H1 (cell line): Measurements from ENCODE around the gene GRIP2. TPM values are rescaled to one million over a fixed set of nuclear protein-coding genes. Genes with fewer than 3 reads are reported as not detected.

ENCODE experiments used
- CTCF ChIA-PET: fragments of 300-600 bp; sonication (Branson Sonifier 250); formaldehyde crosslinking; loops from one replicate; lab custom pipeline; 2021; ENCODE audit not compliant: partially characterized antibody; lab: Charles Lee
- POLR2A ChIA-PET: fragments of 300-600 bp; sonication (Branson Sonifier 250); formaldehyde crosslinking; loops from one replicate; lab custom pipeline; 2021; ENCODE audit warnings: inconsistent platforms; ENCODE audit not compliant: partially characterized antibody; lab: Charles Lee
- DNase-seq, 2 experiments: peaks; one replicate each; pipeline versions ENCODE4 v3.0.0 to v3.0.0-alpha.2; 2010 to 2022; ENCODE audit warnings: low spot score in 2 of 2, low read depth in 1 of 2, mixed read lengths in 1 of 2
- FAIRE-seq: peaks from 2 replicates; lab custom pipeline; 2011; peaks lifted over from hg19 to GRCh38; lab: Jason Lieb, UNC
- H2AFZ ChIP-seq: 2 replicates; pipeline ENCODE4 v1.8.1; 2012; ENCODE audit warnings: low read length, inconsistent platforms
- H2AK5ac ChIP-seq: 2 replicates; pipeline ENCODE4 v1.6.1; 2013; ENCODE audit warnings: low read depth, low read length
- H2BK120ac ChIP-seq: replicated peaks from 2 replicates; pipeline ENCODE3; 2013; ENCODE audit warnings: low read depth, low read length, inconsistent platforms
- H2BK12ac ChIP-seq: 2 replicates; pipeline ENCODE4 v1.6.1; 2013; ENCODE audit warnings: low read depth, low read length
- H2BK15ac ChIP-seq: 2 replicates; pipeline ENCODE4 v1.6.1; 2013; ENCODE audit warnings: low read length
- H2BK20ac ChIP-seq: 2 replicates; pipeline ENCODE4 v1.6.1; 2013; ENCODE audit warnings: low read length
- H2BK5ac ChIP-seq: 2 replicates; pipeline ENCODE4 v1.6.1; 2013; ENCODE audit warnings: low read depth, low read length
- H3K14ac ChIP-seq: 2 replicates; pipeline ENCODE4 v1.6.1; 2013; ENCODE audit warnings: inconsistent platforms; ENCODE audit not compliant: insufficient read length
- H3K18ac ChIP-seq: 2 replicates; pipeline ENCODE4 v1.6.1; 2013; ENCODE audit warnings: low read length; ENCODE audit errors: extremely low read depth
- H3K23ac ChIP-seq: 2 replicates; pipeline ENCODE4 v1.6.1; 2013; ENCODE audit warnings: inconsistent platforms; ENCODE audit not compliant: insufficient read length
- H3K23me2 ChIP-seq: 2 replicates; pipeline ENCODE4 v1.6.1; 2013; ENCODE audit warnings: low read depth, low read length
- H3K27ac ChIP-seq: 2 replicates; pipeline ENCODE4 v1.6.1; 2011; ENCODE audit warnings: low read depth, low read length, inconsistent platforms
- H3K27me3 ChIP-seq, 4 experiments: replicated peaks in 1 of 4; 1 replicate in 1 of 4; 2 replicates in 3 of 4; pipeline versions ENCODE4 v1.6.1 to v1.8.1; 2011 to 2013; ENCODE audit warnings: low read length in 3 of 4, mild to moderate bottlenecking in 3 of 4, inconsistent platforms in 2 of 4, mixed read lengths in 2 of 4, moderate library complexity in 1 of 4; ENCODE audit not compliant: control insufficient read depth in 3 of 4, insufficient read depth in 3 of 4; ENCODE audit errors: extremely low read depth in 1 of 4
- H3K36me3 ChIP-seq, 4 experiments: 2 replicates each; pipeline versions ENCODE4 v1.6.1 to v1.8.1; 2011 to 2013; ENCODE audit warnings: mild to moderate bottlenecking in 4 of 4, low read length in 3 of 4, moderate library complexity in 2 of 4, control low read depth in 1 of 4, inconsistent platforms in 1 of 4; ENCODE audit not compliant: insufficient read depth in 4 of 4, control insufficient read depth in 2 of 4
- H3K4ac ChIP-seq: replicated peaks from 2 replicates; pipeline ENCODE3; 2013; ENCODE audit warnings: low read length, low read depth, mixed read lengths, inconsistent platforms; ENCODE audit not compliant: insufficient read length
- H3K4me1 ChIP-seq, 4 experiments: replicated peaks in 1 of 4; 1 replicate in 1 of 4; 2 replicates in 3 of 4; pipeline versions ENCODE4 v1.6.1 to v1.8.1; 2011 to 2013; ENCODE audit warnings: low read length in 3 of 4, inconsistent platforms in 2 of 4, mixed read lengths in 1 of 4; ENCODE audit not compliant: insufficient read depth in 4 of 4, control insufficient read depth in 3 of 4
- H3K4me2 ChIP-seq, 2 experiments: 2 replicates each; pipeline versions ENCODE4 v1.6.1 to v1.8.1; 2011 to 2013; ENCODE audit warnings: low read depth in 2 of 2, low read length in 2 of 2, control low read depth in 1 of 2, inconsistent platforms in 1 of 2, mild to moderate bottlenecking in 1 of 2; ENCODE audit not compliant: insufficient read depth in 1 of 2
- H3K4me3 ChIP-seq, 4 experiments: fragments of 200-600, 300-600 bp in 1 of 4; sonication (generic), shearing (Covaris generic), sonication (Bioruptor Twin) in 1 of 4; 2 replicates each; pipeline versions ENCODE4 v1.5.1 to v1.8.1; 2011 to 2016; ENCODE audit warnings: low read length in 4 of 4, low read depth in 3 of 4, control low read depth in 2 of 4, inconsistent platforms in 2 of 4, mild to moderate bottlenecking in 2 of 4, mixed read lengths in 1 of 4, moderate library complexity in 1 of 4; ENCODE audit not compliant: insufficient read depth in 2 of 4; ENCODE audit errors: extremely low read depth in 1 of 4
- H3K56ac ChIP-seq: replicated peaks from 2 replicates; pipeline ENCODE3; 2013; ENCODE audit warnings: low read depth, mild to moderate bottlenecking, mixed read lengths, low read length, inconsistent platforms; ENCODE audit not compliant: insufficient read length
- H3K79me1 ChIP-seq: 2 replicates; pipeline ENCODE4 v1.6.1; 2013; ENCODE audit warnings: low read depth, low read length, control low read depth
- H3K79me2 ChIP-seq, 2 experiments: 2 replicates each; pipeline versions ENCODE4 v1.6.1 to v1.8.1; 2012 to 2013; ENCODE audit warnings: low read length in 2 of 2, mild to moderate bottlenecking in 2 of 2, inconsistent platforms in 1 of 2; ENCODE audit not compliant: insufficient read depth in 2 of 2, control insufficient read depth in 1 of 2
- H3K9ac ChIP-seq, 4 experiments: replicated peaks in 1 of 4; 1 replicate in 1 of 4; 2 replicates in 3 of 4; pipeline versions ENCODE4 v1.6.1 to v1.8.1; 2011 to 2013; ENCODE audit warnings: low read depth in 3 of 4, low read length in 3 of 4, control low read depth in 2 of 4, mild to moderate bottlenecking in 2 of 4, moderate library complexity in 2 of 4, inconsistent platforms in 1 of 4; ENCODE audit errors: extremely low read depth in 1 of 4
- H3K9me3 ChIP-seq, 2 experiments: 2 replicates each; pipeline versions ENCODE4 v1.6.1 to v1.8.1; 2012 to 2013; ENCODE audit warnings: mild to moderate bottlenecking in 2 of 2, moderate library complexity in 2 of 2, control low read depth in 1 of 2, inconsistent platforms in 1 of 2, low read depth in 1 of 2, low read length in 1 of 2, mixed read lengths in 1 of 2; ENCODE audit not compliant: insufficient read depth in 2 of 2
- H4K20me1 ChIP-seq, 2 experiments: replicated peaks in 1 of 2; 2 replicates each; pipeline versions ENCODE3 to v1.8.1; 2011 to 2013; ENCODE audit warnings: inconsistent platforms in 2 of 2, low read length in 2 of 2, mild to moderate bottlenecking in 1 of 2; ENCODE audit not compliant: insufficient read depth in 2 of 2, control insufficient read depth in 1 of 2
- H4K5ac ChIP-seq: 2 replicates; pipeline ENCODE4 v1.6.1; 2013; ENCODE audit warnings: low read length, low read depth, mixed read lengths, inconsistent platforms; ENCODE audit not compliant: insufficient read length
- H4K8ac ChIP-seq: 2 replicates; pipeline ENCODE4 v1.8.0; 2013; ENCODE audit warnings: mild to moderate bottlenecking, moderate library complexity, low read length, inconsistent platforms; ENCODE audit not compliant: insufficient read depth; ENCODE audit errors: extremely low read depth
- H4K91ac ChIP-seq: replicated peaks from 2 replicates; pipeline ENCODE3; 2013; ENCODE audit warnings: low read length, mixed read lengths, inconsistent platforms; ENCODE audit not compliant: insufficient read length
- ASH2L ChIP-seq: fragments of 200-600, 300-600 bp; sonication (generic); IDR thresholded peaks from one replicate; pipeline ENCODE4 v1.7.1; 2017; ENCODE audit warnings: low read length
- BACH1 ChIP-seq: IDR thresholded peaks from 2 replicates; pipeline ENCODE4 v1.6.1; 2012; ENCODE audit warnings: low read length, improper control_type of control experiment
- CEBPB ChIP-seq: IDR thresholded peaks from 2 replicates; pipeline ENCODE4 v1.6.1; 2012; ENCODE audit warnings: low read depth, low read length
- JUND ChIP-seq: IDR thresholded peaks from 2 replicates; pipeline ENCODE4 v1.6.1; 2011; ENCODE audit warnings: mild to moderate bottlenecking, improper control_type of control experiment, low read length
- KDM5A ChIP-seq: fragments of 200-600 bp; IDR thresholded peaks from 2 replicates; pipeline ENCODE4 v1.7.1; 2012; ENCODE audit warnings: mild to moderate bottlenecking, low read length, inconsistent platforms, mixed read lengths
- POLR2A ChIP-seq, 2 experiments: IDR thresholded peaks; 1 replicate in 1 of 2; 2 replicates in 1 of 2; pipeline ENCODE4 v1.6.1; 2011; ENCODE audit warnings: low read depth in 2 of 2, low read length in 2 of 2, mild to moderate bottlenecking in 2 of 2; ENCODE audit errors: control extremely low read depth in 1 of 2
- POLR2AphosphoS5 ChIP-seq: IDR thresholded peaks from 2 replicates; pipeline ENCODE4 v1.6.1; 2011; ENCODE audit warnings: low read depth, low read length
- RBBP5 ChIP-seq: IDR thresholded peaks from 2 replicates; pipeline ENCODE4 v1.7.1; 2012; ENCODE audit warnings: low read depth, mild to moderate bottlenecking, inconsistent platforms, low read length, moderate library complexity, borderline replicate concordance
- SIN3A ChIP-seq, 2 experiments: IDR thresholded peaks in 1 of 2; conservative IDR thresholded peaks in 1 of 2; 2 replicates each; pipeline ENCODE4 v1.6.1; 2011 to 2012; ENCODE audit warnings: low read length in 2 of 2, improper control_type of control experiment in 1 of 2, low read depth in 1 of 2, mild to moderate bottlenecking in 1 of 2
- SP1 ChIP-seq: IDR thresholded peaks from 2 replicates; pipeline ENCODE4 v1.6.1; 2011; ENCODE audit warnings: low read depth, low read length
- SRF ChIP-seq: IDR thresholded peaks from 2 replicates; pipeline ENCODE4 v1.6.1; 2011; ENCODE audit warnings: mild to moderate bottlenecking, low read depth, low read length, moderate library complexity
- WGBS, 2 experiments: shearing (Covaris generic) in 1 of 2; methylation state at CpG; one replicate each; pipeline versions ENCODE4 v1.1.6 to v1.1.7; 2013 to 2015; ENCODE audit warnings: low lambda C conversion rate in 2 of 2, mixed read lengths in 2 of 2, inconsistent platforms in 1 of 2, low coverage in 1 of 2, missing lambda C conversion rate in 1 of 2; ENCODE audit not compliant: insufficient replicate concordance in 2 of 2, insufficient coverage in 1 of 2, insufficient read length in 1 of 2; ENCODE audit errors: extremely low coverage in 1 of 2, missing lambda C conversion rate in 1 of 2; 5-methylcytosine and 5-hydroxymethylcytosine counted together
- polyA plus RNA-seq, 7 experiments: library from polyadenylated mRNA; depleted of rRNA in 3 of 7; stranded (reverse) in 5 of 7; unstranded in 2 of 7; fragments of >200 nt in 5 of 7; fragments of 200-250 nt in 2 of 7; gene quantifications; 1 replicate in 5 of 7; 2 replicates in 1 of 7; 4 replicates in 1 of 7; pipeline versions ENCODE4 v1.2.1 to v1.2.3, GENCODE V29; 2011 to 2013; ENCODE audit warnings: missing spikeins in 2 of 7, mixed read lengths in 2 of 7
- total RNA-seq: library from RNA; stranded (reverse); fragmentation: NEBNext Ultra II Directional; extraction: Animal tissue kit (Norgen Biotek cat#: 25700); gene quantifications from 2 replicates; pipeline ENCODE4 v1.2.1, GENCODE V29; 2021
- TF ChIP-seq, protein P1 (sequence below): IDR thresholded peaks from 2 replicates; pipeline ENCODE4 v1.6.1; 2012; ENCODE audit warnings: inconsistent platforms

Gene GRIP2
- total and polyA plus RNA-seq, 2 of the 8 experiments (the other 6 are each of a cell fraction or from before 2014, with no cell fraction given): 2.5 to 6.4 TPM

DNA sequence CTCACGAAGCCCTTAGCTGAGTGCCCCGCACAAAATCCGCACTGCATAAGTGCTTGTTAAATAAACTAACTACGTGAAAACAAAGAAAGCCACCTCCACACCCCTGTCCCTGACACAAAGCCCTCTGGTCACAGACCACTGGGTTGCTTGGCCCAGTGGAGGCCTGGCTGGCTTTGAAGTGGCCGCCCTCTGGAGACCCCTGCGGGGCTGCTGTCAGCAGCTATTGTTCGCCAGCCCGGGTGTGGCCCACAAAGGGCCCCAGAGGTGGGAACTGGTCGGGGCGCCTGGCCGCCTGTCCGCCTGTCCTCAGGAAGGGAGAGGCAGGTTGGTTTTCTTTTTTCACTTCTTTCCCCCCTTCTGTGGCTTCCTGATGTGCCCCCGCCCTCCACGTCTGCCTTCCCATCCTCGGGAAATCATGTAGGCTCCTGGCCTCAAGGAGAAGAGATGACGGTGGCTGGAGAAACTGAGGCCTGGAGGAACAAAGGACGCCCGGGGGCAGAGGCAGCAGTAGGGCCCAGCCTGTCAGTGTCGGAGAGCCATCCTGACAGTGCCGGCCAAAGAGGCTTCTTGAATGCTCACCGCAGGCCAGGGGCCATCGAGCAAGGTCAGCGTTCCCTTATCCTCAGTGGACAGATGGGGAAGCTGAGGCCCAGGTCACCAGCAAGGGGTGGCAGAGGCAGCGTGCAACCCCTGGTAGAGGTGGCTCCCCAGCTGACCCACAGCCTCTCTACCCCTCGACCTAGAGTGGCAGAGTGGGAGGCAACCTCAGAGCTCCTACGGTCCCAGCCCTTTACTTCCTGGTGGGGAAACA is 76.6 kb downstream of the GRIP2 start:
- Histone ChIP-seq H3K23me2 (no peaks in the 10 kb centered on the region), H3K9ac (no peak overlapping the region), H3K4me3 (no peak overlapping the region)

More for the DNA sequence above, 76.6 kb downstream of the GRIP2 start:
- Histone ChIP-seq H2AK5ac (no peak overlapping the region), H2BK20ac (no peak overlapping the region), H4K5ac (no peak overlapping the region), H3K4me2 (no peak overlapping the region), H3K79me2 (no peaks in the 10 kb centered on the region), H3K79me1 (0 out of 2 replicates have a peak, but pooled peaks cover 4% of the 10 kb centered on the region), H4K8ac (no peak overlapping the region), H2AFZ (no peak overlapping the region), H3K18ac (no peak overlapping the region), H3K23ac (no peak overlapping the region), H3K56ac (no peak overlapping the region), H3K4me1 (peaks cover 0 to 5% (median 4%) of the 10 kb centered on the region in 4 experiments; a peak in 4 of 7 replicates), H4K91ac (no peak overlapping the region), H3K27me3 (no peaks in the 10 kb centered on the region), H3K9me3 (no peaks in the 10 kb centered on the region), H2BK12ac (no peak overlapping the region), H3K27ac (no peak overlapping the region), H2BK120ac (no peak overlapping the region), H2BK15ac (no peak overlapping the region), H3K36me3 (peaks cover 16 to 40% (median 31%) of the 10 kb centered on the region in 4 experiments; a peak in 7 of 8 replicates), H3K4ac (no peak overlapping the region), H4K20me1 (peaks cover 4 to 17% of the 10 kb centered on the region in 2 experiments), H3K14ac (no peak overlapping the region), H2BK5ac (no peak overlapping the region)
- ChIA-PET POLR2A (interaction anchor here (0.9 kb wide), 1 partner anchor 69 kb away, joined by 3 read pairs; no protein-coding TSS in a partner anchor), CTCF (interaction anchor here (0.6 to 4.9 kb wide), 20 partner anchors 11 to 260 kb away, joined by 3 to 49 read pairs (median 5); no protein-coding TSS in a partner anchor)
- no peak for TF ChIP-seq CEBPB
- TF ChIP-seq SRF: no peak
- no peak for TF ChIP-seq SP1
- no peak for TF ChIP-seq ASH2L
- TF ChIP-seq SIN3A (conservative IDR thresholded peaks at IDR 0.05 in 1 of 2, IDR thresholded peaks at IDR 0.05 in 1 of 2; ENCODE audit: low read depth in 1 of 2, low read length in 2 of 2): no peak
- TF ChIP-seq BACH1: no peak
- no peak for TF ChIP-seq POLR2A (IDR thresholded peaks at IDR 0.05; ENCODE audit: control extremely low read depth in 1 of 2, low read depth in 2 of 2, low read length in 2 of 2)
- no peak for TF ChIP-seq RBBP5
- TF ChIP-seq, protein P1, sequence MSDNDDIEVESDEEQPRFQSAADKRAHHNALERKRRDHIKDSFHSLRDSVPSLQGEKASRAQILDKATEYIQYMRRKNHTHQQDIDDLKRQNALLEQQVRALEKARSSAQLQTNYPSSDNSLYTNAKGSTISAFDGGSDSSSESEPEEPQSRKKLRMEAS: no peak
- TF ChIP-seq POLR2AphosphoS5: no peak
- TF ChIP-seq JUND: no peak
- TF ChIP-seq KDM5A: no peak
- FAIRE-seq (no peak), DNase-seq (no peak)
- 87% methylated on average over 26 of the region's 26 CpGs; no CpG with 5 or more reads in 1 of the 2 experiments for WGBS, 2 experiments
